Measurements from ENCODE around the gene CD151.

DNA sequence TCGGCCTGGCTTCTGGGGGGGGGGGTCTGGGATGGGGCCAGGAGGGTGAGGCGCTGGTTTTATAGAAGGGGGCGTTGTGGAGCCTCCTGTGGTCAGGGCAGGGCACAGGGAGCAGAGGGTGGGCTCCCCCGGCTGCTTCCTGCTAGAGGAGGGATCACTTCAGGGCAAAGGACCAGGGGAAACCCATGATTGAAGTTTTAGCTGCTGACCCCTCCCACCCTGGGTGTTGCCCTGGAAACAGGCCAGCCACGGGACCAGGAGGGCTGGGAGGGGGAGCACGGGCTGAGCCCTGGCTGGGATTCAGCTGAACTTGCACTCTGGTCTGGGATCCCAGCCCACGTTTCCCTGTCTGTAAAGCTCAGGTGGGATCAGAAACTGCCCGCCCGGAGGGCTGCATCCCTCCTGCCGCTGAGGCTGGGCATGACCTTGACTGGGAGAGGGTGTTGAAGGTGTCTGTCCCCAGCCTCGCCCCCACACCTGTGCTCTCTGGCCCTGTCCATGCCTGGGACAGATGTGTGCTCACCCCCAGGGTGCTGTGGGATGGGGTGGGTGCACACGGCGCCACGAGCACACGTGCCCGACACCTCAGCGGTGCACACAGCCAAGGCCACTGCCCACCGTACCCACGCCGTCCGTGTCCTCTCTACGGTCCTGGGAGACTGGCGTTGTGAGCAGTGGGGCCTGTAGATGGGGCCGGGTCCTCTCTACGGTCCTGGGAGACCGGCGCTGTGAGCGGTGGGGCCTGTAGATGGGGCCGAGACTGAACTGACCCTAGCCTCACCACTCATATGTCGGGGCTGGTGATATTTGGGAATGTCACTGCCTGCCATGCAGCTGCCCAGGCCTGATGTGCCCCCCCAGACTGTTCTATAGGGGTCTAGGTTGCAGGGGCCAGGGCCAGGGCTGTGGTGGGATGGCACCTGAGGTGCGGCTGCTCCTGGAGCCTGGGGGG lies 12.2 kb downstream of the CD151 start:
- no peak for TF ChIP-seq TAF1 (IDR thresholded peaks at IDR 0.05; ENCODE audit: borderline replicate concordance, low read depth, low read length)
- no peak for TF ChIP-seq POLR2A (IDR thresholded peaks at IDR 0.05; ENCODE audit: low read depth, low read length)
- TF ChIP-seq POLR2AphosphoS5 (IDR thresholded peaks at IDR 0.05; ENCODE audit: low read depth, low read length) = no peak
